ENCODE measurements around the gene GRB10. TPM values are rescaled to one million over a fixed set of nuclear protein-coding genes. Genes with fewer than 3 reads are reported as not detected.

The GRB10 gene
- total and polyA plus RNA-seq, 2 experiments from 2014 or later: 35.0 to 154 TPM

- no peaks in the 10 kb centered on the region for H3F3A ChIP-seq (replicated peaks; ENCODE audit: low read depth)
- no peak overlapping the region for H3K4me2 ChIP-seq
- peaks cover 4% of the 10 kb centered on the region; the same call in 2 of the 3 replicates for H3K4me1 Mint-ChIP-seq
- H3K9me2 ChIP-seq (ENCODE audit: insufficient read depth): no peaks in the 10 kb centered on the region
- no peak overlapping the region for H2AFZ ChIP-seq
- H3K27me3 ChIP-seq (ENCODE audit: insufficient read depth): no peaks in the 10 kb centered on the region
- H3K4me1 ChIP-seq (ENCODE audit: insufficient read depth): no peaks in the 10 kb centered on the region; the same call in 1 of the 2 replicates
- H3K36me3 Mint-ChIP-seq (ENCODE audit: low read depth): peaks cover 61% of the 10 kb centered on the region
- H3K27ac ChIP-seq (ENCODE audit: low read depth): no peak overlapping the region
- no peaks in the 10 kb centered on the region; the same call in 2 of the 3 replicates for H3K9me3 Mint-ChIP-seq
- H3K4me3 ChIP-seq: no peak overlapping the region
- peaks cover 40% of the 10 kb centered on the region for H4K20me1 ChIP-seq (replicated peaks; ENCODE audit: insufficient read depth)
- H3K27ac Mint-ChIP-seq: no peak overlapping the region
- H3K79me2 ChIP-seq (replicated peaks; ENCODE audit: insufficient read depth): peaks cover 66% of the 10 kb centered on the region
- no peak overlapping the region for H3K4me3 Mint-ChIP-seq
- ATAC-seq: no peak
- H3K27me3 Mint-ChIP-seq (ENCODE audit: insufficient read depth, low read depth, poor library complexity): peaks cover 7% of the 10 kb centered on the region
- peaks cover 3% of the 10 kb centered on the region; the same call in 1 of the 2 replicates for H3K36me3 ChIP-seq (ENCODE audit: insufficient read depth)
- DNase-seq (ENCODE audit: low spot score): no peak
- no peak for TF ChIP-seq POLR2AphosphoS5 (IDR thresholded peaks at IDR 0.05; ENCODE audit: low read depth)
- TF ChIP-seq CTCF (conservative IDR thresholded peaks at IDR 0.05; ENCODE audit: low read depth in 2 of 2): no peak
- no peak for TF ChIP-seq JUNB (IDR thresholded peaks at IDR 0.05; ENCODE audit: unreplicated experiment)
- TF ChIP-seq ZNF462 (CRISPR knock-in tag; IDR thresholded peaks at IDR 0.05): no peak
- no peak for TF ChIP-seq REST (IDR thresholded peaks at IDR 0.05; ENCODE audit: unreplicated experiment)
- TF ChIP-seq EZH2 (IDR thresholded peaks at IDR 0.05; ENCODE audit: low read depth, unreplicated experiment): no peak
- no peak for TF ChIP-seq CREB1 (CRISPR knock-in tag; IDR thresholded peaks at IDR 0.05; ENCODE audit: low read depth)
- no peak for TF ChIP-seq STAT1 (IDR thresholded peaks at IDR 0.05; ENCODE audit: unreplicated experiment)
- no peak for TF ChIP-seq ZNF331 (CRISPR knock-in tag; IDR thresholded peaks at IDR 0.05; ENCODE audit: low read depth)
- no peak for TF ChIP-seq NANOG (IDR thresholded peaks at IDR 0.05; ENCODE audit: borderline replicate concordance)
These were observed 111.3 kb downstream of the GRB10 start for GRCh38 chr7:50671386-50671785.

Data from GM23338 (cell line).